ENCODE results near the gene ADIPOR2. TPM values are rescaled to one million over a fixed set of nuclear protein-coding genes. Genes with fewer than 3 reads are reported as not detected.

Gene ADIPOR2
- total RNA-seq, 2 experiments from 2014 or later = 24.7 to 51.1 TPM

- intact Hi-C loops (cut with micrococcal nuclease; ENCODE audit: unreplicated experiment) = no loop called here
- H3K27ac ChIP-seq (ENCODE audit: low read depth, low read length, poor library complexity, severe bottlenecking) = no peak overlapping the region
- no TSS peak for BruUV-seq (replicated peaks)
- CTCF ChIA-PET (ENCODE audit: unreplicated experiment) = no interaction called here
- H2AFZ ChIP-seq (ENCODE audit: low read length) = no peak overlapping the region; the same call in 1 of the 2 replicates
- H4K20me1 ChIP-seq (ENCODE audit: insufficient read depth, low read length) = no peaks in the 10 kb centered on the region
- DNase-seq (ENCODE audit: low spot score) = no peak
- H3K4me1 ChIP-seq (ENCODE audit: insufficient read depth, low read length, poor library complexity, severe bottlenecking) = peaks cover 3% of the 10 kb centered on the region
- TF ChIP-seq, protein P1, sequence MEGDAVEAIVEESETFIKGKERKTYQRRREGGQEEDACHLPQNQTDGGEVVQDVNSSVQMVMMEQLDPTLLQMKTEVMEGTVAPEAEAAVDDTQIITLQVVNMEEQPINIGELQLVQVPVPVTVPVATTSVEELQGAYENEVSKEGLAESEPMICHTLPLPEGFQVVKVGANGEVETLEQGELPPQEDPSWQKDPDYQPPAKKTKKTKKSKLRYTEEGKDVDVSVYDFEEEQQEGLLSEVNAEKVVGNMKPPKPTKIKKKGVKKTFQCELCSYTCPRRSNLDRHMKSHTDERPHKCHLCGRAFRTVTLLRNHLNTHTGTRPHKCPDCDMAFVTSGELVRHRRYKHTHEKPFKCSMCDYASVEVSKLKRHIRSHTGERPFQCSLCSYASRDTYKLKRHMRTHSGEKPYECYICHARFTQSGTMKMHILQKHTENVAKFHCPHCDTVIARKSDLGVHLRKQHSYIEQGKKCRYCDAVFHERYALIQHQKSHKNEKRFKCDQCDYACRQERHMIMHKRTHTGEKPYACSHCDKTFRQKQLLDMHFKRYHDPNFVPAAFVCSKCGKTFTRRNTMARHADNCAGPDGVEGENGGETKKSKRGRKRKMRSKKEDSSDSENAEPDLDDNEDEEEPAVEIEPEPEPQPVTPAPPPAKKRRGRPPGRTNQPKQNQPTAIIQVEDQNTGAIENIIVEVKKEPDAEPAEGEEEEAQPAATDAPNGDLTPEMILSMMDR (conservative IDR thresholded peaks at IDR 0.05; ENCODE audit: low read length) = no peak
- TF ChIP-seq EZH2phosphoT487 (IDR thresholded peaks at IDR 0.05; ENCODE audit: borderline replicate concordance, low read depth, low read length) = no peak
- H3K4me3 ChIP-seq (ENCODE audit: low read depth, low read length, poor library complexity, severe bottlenecking) = no peak overlapping the region
- H3K36me3 ChIP-seq (ENCODE audit: insufficient read depth, low read length) = no peaks in the 10 kb centered on the region
- H3K9me3 ChIP-seq (ENCODE audit: low read length) = no peaks in the 10 kb centered on the region
- POLR2A ChIA-PET = interaction anchor here (0.6 kb wide), 1 partner anchor 1578 kb away, joined by 3 read pairs; no protein-coding TSS in a partner anchor
- H3K79me2 ChIP-seq (ENCODE audit: insufficient read depth, low read depth, low read length) = no peaks in the 10 kb centered on the region
- no peaks in the 10 kb centered on the region for H3K9me2 ChIP-seq (ENCODE audit: insufficient read depth, low read length)
- no peak overlapping the region for H3K4me2 ChIP-seq (ENCODE audit: low read length)
Measured at GRCh38 chr12:1805441-1806081, 114.7 kb downstream of the ADIPOR2 start.

GRCh38 chr12:1806301-1807086, 115.6 kb downstream of the ADIPOR2 start:
- intact Hi-C loops (cut with micrococcal nuclease; ENCODE audit: unreplicated experiment) = no loop called here
- Histone ChIP-seq H3K79me2 (ENCODE audit: insufficient read depth, low read depth, low read length) (no peaks in the 10 kb centered on the region), H3K4me1 (ENCODE audit: insufficient read depth, low read length, poor library complexity, severe bottlenecking) (peaks cover 3% of the 10 kb centered on the region), H3K4me3 (ENCODE audit: low read depth, low read length, poor library complexity, severe bottlenecking) (no peak overlapping the region), H4K20me1 (ENCODE audit: insufficient read depth, low read length) (no peaks in the 10 kb centered on the region), H2AFZ (ENCODE audit: low read length) (no peak overlapping the region), H3K36me3 (ENCODE audit: insufficient read depth, low read length) (no peaks in the 10 kb centered on the region), H3K9me3 (ENCODE audit: low read length) (no peaks in the 10 kb centered on the region), H3K27ac (ENCODE audit: low read depth, low read length, poor library complexity, severe bottlenecking) (no peak overlapping the region), H3K4me2 (ENCODE audit: low read length) (no peak overlapping the region), H3K9me2 (ENCODE audit: insufficient read depth, low read length) (no peaks in the 10 kb centered on the region)
- TF ChIP-seq EZH2phosphoT487 (IDR thresholded peaks at IDR 0.05; ENCODE audit: borderline replicate concordance, low read depth, low read length) = no peak
- TF ChIP-seq, protein P1 (conservative IDR thresholded peaks at IDR 0.05; ENCODE audit: low read length) = no peak
- no TSS peak for BruUV-seq (replicated peaks)
- no peak for DNase-seq (ENCODE audit: low spot score)
- CTCF ChIA-PET (ENCODE audit: unreplicated experiment) = interaction anchor here (0.6 kb wide), 1 partner anchor 191 kb away, joined by 3 read pairs; no protein-coding TSS in a partner anchor
- POLR2A ChIA-PET = no interaction called here
